ENCODE measurements around the gene MAMDC4.

DNA sequence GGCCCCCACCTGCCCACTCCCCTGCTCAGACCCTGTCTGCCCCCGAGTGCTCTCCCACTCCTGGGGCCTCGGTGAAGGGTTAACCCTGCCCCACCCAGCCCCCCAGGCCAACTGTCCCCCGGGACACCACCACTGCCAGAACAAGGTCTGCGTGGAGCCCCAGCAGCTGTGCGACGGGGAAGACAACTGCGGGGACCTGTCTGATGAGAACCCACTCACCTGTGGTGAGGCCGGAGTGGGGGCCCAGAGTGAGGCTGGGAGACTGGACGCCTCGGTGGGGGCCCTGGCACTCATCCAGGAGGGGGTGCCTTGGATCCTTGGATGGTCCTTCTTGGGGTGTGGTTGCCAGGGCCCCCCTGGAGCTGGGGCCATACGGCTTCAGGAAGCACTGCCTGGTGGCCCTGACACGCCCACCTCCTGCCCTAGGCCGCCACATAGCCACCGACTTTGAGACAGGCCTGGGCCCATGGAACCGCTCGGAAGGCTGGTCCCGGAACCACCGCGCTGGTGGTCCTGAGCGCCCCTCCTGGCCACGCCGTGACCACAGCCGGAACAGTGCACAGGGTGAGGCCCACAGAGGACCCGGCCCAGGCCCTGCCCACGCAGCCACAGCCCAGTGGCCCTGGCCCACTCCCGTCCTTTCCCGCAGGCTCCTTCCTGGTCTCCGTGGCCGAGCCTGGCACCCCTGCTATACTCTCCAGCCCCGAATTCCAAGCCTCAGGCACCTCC lies 2.1 kb downstream of the MAMDC4 start:
- TF ChIP-seq, protein P1, sequence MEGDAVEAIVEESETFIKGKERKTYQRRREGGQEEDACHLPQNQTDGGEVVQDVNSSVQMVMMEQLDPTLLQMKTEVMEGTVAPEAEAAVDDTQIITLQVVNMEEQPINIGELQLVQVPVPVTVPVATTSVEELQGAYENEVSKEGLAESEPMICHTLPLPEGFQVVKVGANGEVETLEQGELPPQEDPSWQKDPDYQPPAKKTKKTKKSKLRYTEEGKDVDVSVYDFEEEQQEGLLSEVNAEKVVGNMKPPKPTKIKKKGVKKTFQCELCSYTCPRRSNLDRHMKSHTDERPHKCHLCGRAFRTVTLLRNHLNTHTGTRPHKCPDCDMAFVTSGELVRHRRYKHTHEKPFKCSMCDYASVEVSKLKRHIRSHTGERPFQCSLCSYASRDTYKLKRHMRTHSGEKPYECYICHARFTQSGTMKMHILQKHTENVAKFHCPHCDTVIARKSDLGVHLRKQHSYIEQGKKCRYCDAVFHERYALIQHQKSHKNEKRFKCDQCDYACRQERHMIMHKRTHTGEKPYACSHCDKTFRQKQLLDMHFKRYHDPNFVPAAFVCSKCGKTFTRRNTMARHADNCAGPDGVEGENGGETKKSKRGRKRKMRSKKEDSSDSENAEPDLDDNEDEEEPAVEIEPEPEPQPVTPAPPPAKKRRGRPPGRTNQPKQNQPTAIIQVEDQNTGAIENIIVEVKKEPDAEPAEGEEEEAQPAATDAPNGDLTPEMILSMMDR (IDR thresholded peaks at IDR 0.05) = no peak
- no peak for TF ChIP-seq ZFX (IDR thresholded peaks at IDR 0.05; ENCODE audit: borderline replicate concordance)

All from 22Rv1 (cell line).